ENCODE measurements around the gene EMD.

EMD gene

DNA sequence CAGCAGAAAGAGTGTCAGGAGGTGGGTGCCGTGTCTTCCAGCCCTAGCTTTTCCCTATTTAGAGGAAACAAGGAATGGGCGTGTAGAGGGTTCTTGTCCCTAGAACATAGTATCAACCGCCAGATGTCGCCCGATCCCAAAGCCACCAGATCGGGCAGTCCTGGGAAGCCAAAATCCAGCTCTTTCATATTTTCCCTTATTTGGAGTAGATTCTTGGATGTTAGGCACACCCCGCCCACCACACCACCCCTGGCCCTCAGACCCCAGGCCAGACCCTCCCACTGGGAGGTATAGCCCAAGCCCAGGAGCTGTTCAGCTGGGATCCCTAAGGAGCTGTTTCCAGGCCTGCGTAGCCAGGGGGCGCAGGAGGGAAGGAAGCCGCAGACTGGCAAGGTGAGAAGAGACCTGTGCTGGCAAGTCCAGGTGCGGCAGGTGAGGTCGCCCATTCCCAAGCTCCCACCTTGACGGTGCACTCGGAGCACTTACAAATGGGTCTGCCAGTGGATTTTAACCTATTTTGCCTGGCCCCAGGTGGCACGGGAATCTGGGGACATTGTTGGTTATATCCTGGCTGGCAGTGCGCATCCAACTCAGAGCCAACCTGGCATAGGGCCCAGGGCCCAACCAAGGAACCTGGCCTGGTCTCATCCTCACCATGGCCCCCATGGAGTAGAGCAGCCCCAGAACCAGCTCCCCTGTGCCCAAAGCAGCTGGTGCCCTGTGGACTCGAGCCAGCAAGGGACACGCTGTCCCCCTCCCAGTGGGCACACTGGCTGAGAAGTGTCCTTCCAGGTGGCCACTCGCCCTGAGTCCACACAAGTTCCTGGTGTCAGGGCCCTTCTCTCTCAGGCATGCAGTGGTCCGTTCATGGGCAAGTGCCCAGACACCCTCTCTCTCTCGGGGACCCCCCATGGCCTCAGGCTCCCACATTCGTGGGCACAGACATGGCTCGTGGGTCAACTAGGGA lies 5.5 kb upstream of the EMD start:
- Histone ChIP-seq H3K9me3 (ENCODE audit: severe bottlenecking) (no peaks in the 10 kb centered on the region), H3K27me3 (ENCODE audit: insufficient read depth, low read depth, severe bottlenecking) (no peaks in the 10 kb centered on the region), H3K27ac (peak overlapping the region; percentile 96), H3K36me3 (peaks cover 16% of the 10 kb centered on the region), H3K4me3 (ENCODE audit: low read depth, low read length) (peak overlapping the region; percentile 62)
- TF ChIP-seq, protein P1, sequence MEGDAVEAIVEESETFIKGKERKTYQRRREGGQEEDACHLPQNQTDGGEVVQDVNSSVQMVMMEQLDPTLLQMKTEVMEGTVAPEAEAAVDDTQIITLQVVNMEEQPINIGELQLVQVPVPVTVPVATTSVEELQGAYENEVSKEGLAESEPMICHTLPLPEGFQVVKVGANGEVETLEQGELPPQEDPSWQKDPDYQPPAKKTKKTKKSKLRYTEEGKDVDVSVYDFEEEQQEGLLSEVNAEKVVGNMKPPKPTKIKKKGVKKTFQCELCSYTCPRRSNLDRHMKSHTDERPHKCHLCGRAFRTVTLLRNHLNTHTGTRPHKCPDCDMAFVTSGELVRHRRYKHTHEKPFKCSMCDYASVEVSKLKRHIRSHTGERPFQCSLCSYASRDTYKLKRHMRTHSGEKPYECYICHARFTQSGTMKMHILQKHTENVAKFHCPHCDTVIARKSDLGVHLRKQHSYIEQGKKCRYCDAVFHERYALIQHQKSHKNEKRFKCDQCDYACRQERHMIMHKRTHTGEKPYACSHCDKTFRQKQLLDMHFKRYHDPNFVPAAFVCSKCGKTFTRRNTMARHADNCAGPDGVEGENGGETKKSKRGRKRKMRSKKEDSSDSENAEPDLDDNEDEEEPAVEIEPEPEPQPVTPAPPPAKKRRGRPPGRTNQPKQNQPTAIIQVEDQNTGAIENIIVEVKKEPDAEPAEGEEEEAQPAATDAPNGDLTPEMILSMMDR (IDR thresholded peaks at IDR 0.05; ENCODE audit: low read depth, low read length) = peak; percentile 77
- peak; percentile 81 for DNase-seq

DNA sequence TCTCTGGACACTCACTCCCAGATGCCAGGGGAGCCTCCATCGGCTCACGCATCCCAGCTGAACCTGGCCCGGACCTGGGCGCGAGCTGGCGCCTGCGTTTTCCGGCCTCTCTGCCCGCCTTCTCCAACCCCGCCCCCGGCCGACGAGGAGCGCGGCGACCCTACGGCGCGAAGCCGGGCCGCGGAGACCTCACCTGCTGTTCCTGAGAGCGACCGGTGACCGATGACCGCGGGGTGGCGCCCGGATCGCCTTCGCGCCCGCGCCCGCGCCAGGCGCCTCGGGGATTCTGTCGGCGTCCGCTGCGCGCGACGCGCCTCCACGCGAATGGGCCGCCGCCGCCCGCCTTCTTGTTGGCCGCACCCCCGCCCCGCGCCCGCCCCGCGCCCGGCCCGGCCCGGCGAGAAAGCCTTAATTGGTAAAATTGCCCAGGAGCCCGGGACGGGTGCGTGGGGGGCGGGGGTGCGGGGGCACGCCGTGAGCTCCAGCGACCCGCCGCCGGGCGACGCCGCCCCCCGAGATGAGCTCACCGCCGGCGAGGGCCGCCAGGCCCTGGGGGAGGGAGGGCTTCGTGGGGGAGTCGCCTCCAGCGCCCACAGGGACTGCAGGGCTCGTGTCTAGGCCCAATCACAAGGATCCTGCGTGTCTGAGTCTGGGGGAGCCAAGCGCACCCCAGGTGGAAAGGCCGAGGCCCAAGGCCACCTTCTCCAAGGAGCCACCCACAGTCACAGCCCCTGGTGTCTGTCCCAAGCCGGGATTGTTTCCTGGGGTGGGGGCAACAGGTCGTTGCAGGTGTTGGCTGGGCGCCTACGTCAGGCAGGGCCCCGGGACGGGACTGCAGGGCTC lies 4.6 kb upstream of the EMD start, which contains the start of gene FLNA:
Gene FLNA, minus strand, starts transcription at position 322 of the 843 bp plus-strand sequence. CDS start 3,389 bp downstream, outside the sequence.
- Histone ChIP-seq H3K4me3 (ENCODE audit: low read depth, low read length) (peak within 1 kb of the TSS; percentile 63), H3K27me3 (ENCODE audit: insufficient read depth, low read depth, severe bottlenecking) (no peaks in the 10 kb centered on the region), H3K27ac (peak within 1 kb of the TSS; percentile 96), H3K36me3 (peaks cover 10% of the 10 kb centered on the region), H3K9me3 (ENCODE audit: severe bottlenecking) (no peaks in the 10 kb centered on the region)
- TF ChIP-seq, protein P1 (IDR thresholded peaks at IDR 0.05; ENCODE audit: low read depth, low read length) = peak; percentile 36
- DNase-seq = peak; percentile 80

DNA sequence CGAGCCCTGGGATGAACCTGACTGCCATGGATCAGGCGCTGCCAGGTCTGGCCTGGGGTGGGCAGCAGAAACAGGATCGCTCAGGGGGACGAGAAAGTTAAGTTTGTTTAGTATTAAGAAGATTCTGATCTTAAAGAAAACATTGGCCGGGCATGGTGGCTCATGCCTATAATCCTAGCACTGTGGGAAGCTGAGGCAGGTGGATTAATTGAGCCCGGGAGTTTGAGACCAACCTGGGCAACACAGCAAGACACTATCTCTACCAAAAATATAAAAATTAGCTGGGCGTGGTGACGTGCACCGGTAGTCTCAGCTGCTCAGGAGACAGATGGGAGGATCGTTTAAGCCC lies 4.0 kb upstream of the EMD start:
- no peak for DNase-seq
- no peaks in the 10 kb centered on the region for H3K27me3 ChIP-seq (ENCODE audit: insufficient read depth, low read depth, severe bottlenecking)
- H3K4me3 ChIP-seq (ENCODE audit: low read depth, low read length) = peak overlapping the region; percentile 63
- peaks cover 6% of the 10 kb centered on the region for H3K36me3 ChIP-seq
- TF ChIP-seq, protein P1 (IDR thresholded peaks at IDR 0.05; ENCODE audit: low read depth, low read length) = no peak
- H3K27ac ChIP-seq = peak overlapping the region; percentile 96
- H3K9me3 ChIP-seq (ENCODE audit: severe bottlenecking) = no peaks in the 10 kb centered on the region

DNA sequence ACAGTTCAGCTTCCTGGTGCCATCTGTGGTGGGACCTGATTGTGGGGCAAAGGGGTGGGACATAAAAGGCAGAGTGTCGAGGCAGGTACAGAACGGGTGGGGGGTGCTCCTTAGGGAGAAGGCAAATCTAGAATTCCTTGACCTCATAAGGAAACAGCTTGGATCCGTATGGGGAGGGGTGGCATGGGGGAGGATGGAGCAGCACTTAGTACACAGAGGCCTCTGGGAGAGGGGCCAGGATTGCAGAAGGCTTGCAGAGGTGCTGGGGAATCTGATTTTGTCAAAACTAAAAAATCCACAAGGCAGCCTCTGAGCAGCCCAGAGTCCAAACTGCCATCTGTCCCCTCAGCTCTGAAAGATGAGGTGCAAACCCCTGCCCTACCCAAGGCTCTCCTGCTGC lies 2.3 kb upstream of the EMD start:
- H3K36me3 ChIP-seq = peaks cover 16% of the 10 kb centered on the region
- H3K9me3 ChIP-seq (ENCODE audit: severe bottlenecking) = no peaks in the 10 kb centered on the region
- TF ChIP-seq, protein P1 (IDR thresholded peaks at IDR 0.05; ENCODE audit: low read depth, low read length) = no peak
- DNase-seq = no peak
- H3K27ac ChIP-seq = peak overlapping the region; percentile 96
- no peaks in the 10 kb centered on the region for H3K27me3 ChIP-seq (ENCODE audit: insufficient read depth, low read depth, severe bottlenecking)
- H3K4me3 ChIP-seq (ENCODE audit: low read depth, low read length) = no peak overlapping the region

DNA sequence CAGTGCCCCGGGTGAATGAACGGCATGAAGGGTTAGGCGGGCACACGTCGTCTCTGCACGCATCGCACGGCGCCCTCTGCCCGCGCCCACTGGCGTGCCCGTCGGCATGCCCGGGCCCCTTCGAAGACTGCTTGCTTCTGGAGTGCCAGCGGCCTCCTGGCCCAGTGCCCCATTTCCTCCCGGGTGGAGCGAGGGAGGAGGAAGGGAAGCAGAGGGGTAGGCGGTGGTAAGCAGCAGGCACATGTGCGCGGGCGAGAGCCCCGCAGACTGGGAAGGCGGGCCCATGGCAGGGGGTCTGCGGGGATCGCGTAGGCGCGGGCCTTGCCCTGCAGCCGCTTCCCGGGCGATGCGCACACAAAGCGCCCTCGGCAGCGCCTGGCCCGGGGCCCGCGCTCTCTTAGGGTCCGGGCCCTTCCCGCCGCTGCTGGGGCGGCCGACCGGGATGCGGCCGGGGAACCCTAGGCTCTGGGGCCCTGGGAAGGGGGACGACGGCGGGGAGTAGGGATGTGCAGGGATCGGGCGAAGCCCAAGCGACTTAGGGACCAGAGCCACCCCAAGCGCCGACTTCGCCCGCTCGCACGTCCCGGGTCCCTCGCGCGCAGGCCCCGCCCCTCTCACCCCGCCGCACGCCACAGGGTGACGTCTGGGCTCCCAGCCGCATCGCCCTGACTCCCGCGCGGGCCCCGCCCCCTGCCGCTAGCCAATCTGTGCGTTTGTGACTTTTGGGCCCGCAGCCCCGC lies 866 bp upstream of the EMD start:
- no peak for DNase-seq
- H3K4me3 ChIP-seq (ENCODE audit: low read depth, low read length) = peak overlapping the region; percentile 74

More for the DNA sequence above, 866 bp upstream of the EMD start:
- peaks cover 24% of the 10 kb centered on the region for H3K36me3 ChIP-seq
- TF ChIP-seq, protein P1 (IDR thresholded peaks at IDR 0.05; ENCODE audit: low read depth, low read length) = no peak
- H3K9me3 ChIP-seq (ENCODE audit: severe bottlenecking) = no peaks in the 10 kb centered on the region
- no peaks in the 10 kb centered on the region for H3K27me3 ChIP-seq (ENCODE audit: insufficient read depth, low read depth, severe bottlenecking)
- peak overlapping the region; percentile 96 for H3K27ac ChIP-seq
